ENCODE measurements around the gene LMF1. TPM values are rescaled to one million over a fixed set of nuclear protein-coding genes. Genes with fewer than 3 reads are reported as not detected.
A peak's percentile ranks its signal among the peaks of the same experiment; 100 is the strongest.

Gene LMF1
- total and polyA plus RNA-seq, 2 of the 4 experiments (the other 2 are of a cell fraction) = 7.7 to 13.1 TPM

GRCh38 chr16:839643-840408 lies 131.0 kb downstream of the LMF1 start:
- CTCF ChIA-PET = no interaction called here
- Histone ChIP-seq H3K4me1 (ENCODE audit: control insufficient read depth, insufficient read depth, low read length) (no peaks in the 10 kb centered on the region), H3K18ac (ENCODE audit: low read depth, low read length) (no peak overlapping the region), H2BK15ac (ENCODE audit: low read depth, low read length) (no peak overlapping the region), H3K9me1 (ENCODE audit: insufficient read depth, low read length) (no peaks in the 10 kb centered on the region), H3K79me1 (ENCODE audit: low read depth in 1 of 2, low read length in 2 of 2) (no peaks in the 10 kb centered on the region), H3K9ac (ENCODE audit: low read depth, low read length) (no peak overlapping the region), H3K9me3 (ENCODE audit: control insufficient read depth, insufficient read depth, low read length) (peaks cover 19% of the 10 kb centered on the region), H2BK5ac (ENCODE audit: low read depth, low read length, poor library complexity, severe bottlenecking) (no peak overlapping the region), H2BK20ac (ENCODE audit: low read depth, low read length) (no peak overlapping the region), H3K4me2 (ENCODE audit: low read depth, low read length) (no peak overlapping the region), H2AK5ac (ENCODE audit: low read depth, low read length) (no peak overlapping the region), H4K91ac (ENCODE audit: insufficient read depth, low read depth, low read length) (no peak overlapping the region), H4K20me1 (ENCODE audit: insufficient read depth, low read length) (no peaks in the 10 kb centered on the region), H3K56ac (ENCODE audit: extremely low read depth, insufficient read depth, low read length) (no peak overlapping the region), H2AFZ (replicated peaks; ENCODE audit: low read length, poor library complexity) (peak overlapping the region; percentile 19), H3K36me3 (ENCODE audit: control insufficient read depth, insufficient read depth, low read length) (no peaks in the 10 kb centered on the region), H2BK120ac (ENCODE audit: low read depth, low read length) (no peak overlapping the region), H3K23ac (ENCODE audit: low read depth, low read length) (no peak overlapping the region), H3K27ac (ENCODE audit: insufficient read depth, low read length) (no peak overlapping the region), H4K8ac (ENCODE audit: low read depth in 2 of 2, low read length in 2 of 2) (no peak overlapping the region), H3K4me3 (ENCODE audit: insufficient read depth, low read depth, low read length) (no peak overlapping the region), H4K5ac (ENCODE audit: low read depth, low read length) (no peak overlapping the region), H2AK9ac (replicated peaks; ENCODE audit: low read depth, low read length, poor library complexity) (peak overlapping the region; percentile 50), H3K27me3 (ENCODE audit: control insufficient read depth, insufficient read depth, low read length) (no peaks in the 10 kb centered on the region; the same call in 1 of the 2 replicates), H3K4ac (ENCODE audit: low read depth, low read length) (no peak overlapping the region), H3K14ac (replicated peaks; ENCODE audit: low read depth, low read length) (no peak overlapping the region)
- no TSS peak for BruUV-seq (replicated peaks)
- POLR2A ChIA-PET (ENCODE audit: unreplicated experiment) = no interaction called here
- dilution Hi-C loops (cut with HindIII; ENCODE audit: low sequenced_read_pairs, unreplicated experiment) = no loop called here
- intact Hi-C loops (cut with micrococcal nuclease) = no loop called here
- no peak for TF ChIP-seq CHD1 (IDR thresholded peaks at IDR 0.05; ENCODE audit: low read depth, low read length)
- TF ChIP-seq RAD21 (IDR thresholded peaks at IDR 0.05; ENCODE audit: low read length) = no peak
- no peak for TF ChIP-seq CTCF (conservative IDR thresholded peaks at IDR 0.05; ENCODE audit: low read depth, low read length)
- no peak for TF ChIP-seq MAZ (IDR thresholded peaks at IDR 0.05; ENCODE audit: borderline replicate concordance, low read depth, low read length)
- no peak for TF ChIP-seq RCOR1 (IDR thresholded peaks at IDR 0.05; ENCODE audit: insufficient replicate concordance, low read length)
- no peak for TF ChIP-seq FOS (IDR thresholded peaks at IDR 0.05; ENCODE audit: low read depth, low read length)
- TF ChIP-seq USF2 (IDR thresholded peaks at IDR 0.05; ENCODE audit: low read depth, low read length) = no peak
- TF ChIP-seq BHLHE40 (IDR thresholded peaks at IDR 0.05; ENCODE audit: low read depth, low read length) = no peak
- no peak for TF ChIP-seq MAFK (IDR thresholded peaks at IDR 0.05; ENCODE audit: low read depth, low read length)
- no peak for TF ChIP-seq RFX5 (IDR thresholded peaks at IDR 0.05; ENCODE audit: low read depth, low read length)
- TF ChIP-seq ELK1 (IDR thresholded peaks at IDR 0.05; ENCODE audit: borderline replicate concordance, low read depth, low read length) = no peak
- no peak for TF ChIP-seq NFE2L2 (IDR thresholded peaks at IDR 0.05; ENCODE audit: low read depth, low read length)
- TF ChIP-seq CEBPB (IDR thresholded peaks at IDR 0.05; ENCODE audit: low read depth, low read length) = no peak
- no peak for TF ChIP-seq SMC3 (IDR thresholded peaks at IDR 0.05; ENCODE audit: low read depth, low read length)
- no peak for TF ChIP-seq POLR2A (IDR thresholded peaks at IDR 0.05; ENCODE audit: low read depth, low read length)
- ATAC-seq (ENCODE audit: low read depth) (no peak), DNase-seq (no peak)
- 58% methylated on average over 13 of the region's 24 CpGs; no CpG with 5 or more reads in 1 of the 2 experiments for WGBS, 2 experiments (ENCODE audit: extremely low coverage in 2 of 2, insufficient read length in 1 of 2)
- in situ Hi-C loops (cut with MboI; ENCODE audit: low sequenced_read_pairs) = no loop called here
